Loucy (cell line): ENCODE data around the gene CCDC88C.

ENCODE experiments used
- CTCF ChIP-seq: fragments of 200-600 bp; sonication (generic); conservative IDR thresholded peaks from 2 replicates; pipeline ENCODE4 v1.5.1; 2014; ENCODE audit warnings: mild to moderate bottlenecking, antibody characterized with exemption, low read length
- EZH2phosphoT487 ChIP-seq: fragments of 200-600 bp; IDR thresholded peaks from 2 replicates; pipeline ENCODE4 v1.6.1; 2018; ENCODE audit warnings: antibody characterized with exemption, mild to moderate bottlenecking, moderate library complexity, borderline replicate concordance

DNA sequence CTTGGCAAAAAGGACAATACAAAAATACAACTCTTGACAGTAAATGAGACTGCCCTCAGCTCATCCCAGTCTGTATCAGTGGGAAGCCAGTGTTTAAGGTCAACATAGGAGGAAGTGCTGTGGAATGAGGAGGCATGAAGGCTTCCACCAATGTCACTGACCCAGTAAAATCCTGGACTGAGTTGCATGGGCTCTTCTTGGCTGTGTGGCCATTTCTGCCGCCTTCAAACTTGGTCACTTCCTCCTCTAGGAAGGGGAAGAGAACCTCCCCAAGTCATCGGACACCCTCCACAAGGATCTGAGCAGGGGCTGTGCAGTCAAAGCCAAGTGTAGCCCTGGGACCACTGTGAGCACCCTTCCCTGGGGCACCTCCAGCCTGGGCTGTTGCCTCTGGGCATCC, 185.0 kb downstream of the CCDC88C start:
- TF ChIP-seq CTCF (no peak), EZH2phosphoT487 (no peak)
